Activated CD8-positive, alpha-beta memory T cell treated with anti-CD3 and anti-CD28 coated beads for 24 hours (primary cell): ENCODE measurements around the gene USP6NL.

Experiments used
- DNase-seq: peaks from one replicate; pipeline ENCODE4 v3.0.0-alpha.2; 2020

Gene USP6NL

GRCh38 chr10:11548065-11548767, 63.2 kb downstream of the USP6NL start:
- DNase-seq, result no peak

GRCh38 chr10:11546581-11546980, 64.9 kb downstream of the USP6NL start:
- DNase-seq, result no peak

DNA sequence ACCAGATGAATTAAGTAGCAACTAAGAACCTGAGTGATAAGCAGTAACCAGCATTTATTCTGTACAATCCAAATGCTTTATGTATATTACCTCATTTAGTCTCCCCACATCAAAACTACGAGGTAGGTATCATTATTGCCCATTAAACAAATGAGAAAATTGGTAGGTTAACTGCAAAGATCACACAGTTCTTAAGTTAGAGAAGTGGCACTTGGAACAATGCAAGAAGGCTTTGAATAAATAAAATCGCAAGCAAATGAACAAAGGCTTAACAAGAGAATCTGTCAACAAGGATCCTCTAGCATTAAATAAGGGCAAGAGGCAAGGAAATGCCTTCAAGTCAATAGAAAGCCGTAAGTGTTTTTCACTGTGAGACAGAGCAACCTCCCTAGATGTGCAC, 70.2 kb downstream of the USP6NL start:
- DNase-seq, result no peak

- no peak for DNase-seq
Measured at GRCh38 chr10:11539191-11539868, 72.1 kb downstream of the USP6NL start.

GRCh38 chr10:11538834-11539190, 72.6 kb downstream of the USP6NL start:
- DNase-seq, result no peak

DNA sequence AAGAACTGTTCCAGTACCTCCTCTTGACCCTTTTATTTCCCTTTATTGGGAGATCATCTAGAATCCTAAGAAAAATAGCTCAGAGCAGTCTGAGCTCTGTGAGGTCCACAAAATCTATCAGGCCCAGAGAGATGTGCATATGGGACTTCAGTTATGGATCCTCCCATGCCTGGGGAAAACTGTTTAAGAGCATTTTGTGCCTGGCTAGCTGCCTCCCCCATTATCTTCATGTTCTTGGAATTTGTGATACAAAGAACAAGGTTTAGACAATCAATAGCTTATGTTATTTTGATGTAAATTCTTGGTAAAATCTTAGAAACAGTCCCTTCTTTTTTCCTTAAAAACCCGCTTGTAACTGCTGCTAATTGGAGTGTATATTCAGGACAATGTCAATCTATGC, 75.2 kb downstream of the USP6NL start:
- DNase-seq, result no peak

DNA sequence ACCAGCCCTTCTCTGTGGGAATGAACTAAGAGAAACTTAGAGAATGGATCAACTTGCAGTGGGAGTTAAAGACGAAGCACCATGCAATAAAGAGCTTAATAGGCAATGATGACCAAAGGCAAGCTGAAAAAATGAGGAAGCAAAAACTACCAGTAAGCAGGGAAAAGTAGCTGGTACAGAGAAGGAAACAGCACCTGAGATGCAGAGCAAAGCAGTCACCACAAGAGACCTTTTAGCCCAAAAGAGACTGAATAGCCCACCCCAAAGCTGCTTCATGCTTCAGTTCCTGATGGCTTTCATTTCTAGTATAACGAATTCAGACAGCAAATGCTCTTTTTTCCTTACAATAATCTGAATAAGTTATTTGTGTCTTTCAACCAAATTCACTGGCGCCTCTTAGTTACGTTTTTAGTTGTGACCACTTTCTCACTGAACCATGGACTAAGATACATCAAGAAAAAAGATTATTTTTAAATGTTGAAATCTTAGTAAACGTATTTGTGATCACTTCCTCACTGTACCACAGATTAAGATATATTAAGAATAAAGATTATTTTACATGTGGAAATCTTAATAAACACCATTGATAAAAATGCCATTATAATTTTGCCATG, 76.0 kb downstream of the USP6NL start:
- no peak for DNase-seq

- no peak for DNase-seq
Measured at GRCh38 chr10:11533328-11533781, 78.1 kb downstream of the USP6NL start.

DNA sequence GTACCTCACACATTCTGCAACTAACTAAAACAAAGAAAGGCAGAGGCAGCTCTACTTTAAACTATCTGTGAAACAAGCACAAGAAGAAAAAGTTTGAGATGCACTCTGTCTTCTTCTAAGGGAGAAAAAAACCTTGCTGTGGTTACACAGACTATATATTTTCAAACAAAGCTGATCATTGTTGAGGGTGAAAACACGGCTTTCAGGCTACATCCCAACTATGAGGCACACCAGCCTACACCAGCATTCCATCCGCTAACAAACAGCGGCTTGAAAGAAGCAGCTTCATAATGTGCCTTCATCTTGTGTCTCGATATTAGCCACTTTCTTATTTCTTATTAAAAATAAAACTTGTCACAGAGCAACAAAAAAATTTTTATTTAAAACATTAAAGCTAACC, 79.1 kb downstream of the USP6NL start:
- DNase-seq, result no peak

GRCh38 chr10:11530806-11531205, 80.6 kb downstream of the USP6NL start:
- DNase-seq, result no peak

GRCh38 chr10:11529276-11529903, 82.1 kb downstream of the USP6NL start:
- DNase-seq, result no peak

DNA sequence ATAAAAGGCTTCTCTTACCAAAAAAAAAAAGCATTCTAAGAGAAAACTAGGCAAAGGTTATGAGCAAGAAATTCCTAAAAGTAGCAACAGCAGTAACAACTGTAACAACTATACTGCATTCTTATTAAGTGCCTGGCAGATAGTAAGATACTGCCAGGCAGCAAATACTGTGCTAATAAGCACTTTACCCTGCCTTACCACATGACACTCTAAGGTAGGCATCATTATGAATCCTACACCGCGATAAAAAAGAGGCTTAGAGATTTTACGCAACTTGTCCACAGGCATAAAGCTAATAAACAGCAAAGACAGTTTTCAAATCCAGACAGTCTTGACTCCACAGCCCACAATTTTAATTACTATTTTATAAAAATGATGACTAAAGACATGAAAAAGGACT, 83.2 kb downstream of the USP6NL start:
- DNase-seq, result no peak

DNA sequence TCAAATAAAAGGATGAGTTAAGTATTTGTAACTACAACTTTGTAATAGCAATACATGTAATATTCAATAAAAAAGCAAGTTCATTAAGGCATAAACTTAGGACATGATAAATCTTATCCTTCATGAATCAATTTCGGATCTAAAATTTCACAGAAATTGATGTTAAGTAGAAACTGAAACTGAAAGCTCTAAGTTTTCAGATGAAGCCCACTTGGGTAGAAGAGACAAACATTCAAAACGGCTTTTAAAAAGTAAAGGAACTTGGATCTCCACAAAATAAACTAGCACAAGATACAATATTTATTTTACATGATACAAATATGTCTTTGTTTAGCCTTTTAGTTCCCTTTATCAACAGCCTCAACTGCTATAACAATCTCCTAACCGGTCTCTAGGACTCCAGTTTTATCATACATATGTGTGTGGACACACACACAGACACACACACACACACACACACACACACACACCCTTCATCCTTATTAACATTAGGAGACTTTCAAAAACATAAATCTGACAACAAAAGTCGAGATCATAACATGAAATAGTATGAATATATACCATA, 83.7 kb downstream of the USP6NL start:
- no peak for DNase-seq

GRCh38 chr10:11527068-11527467, 84.4 kb downstream of the USP6NL start:
- no peak for DNase-seq

DNA sequence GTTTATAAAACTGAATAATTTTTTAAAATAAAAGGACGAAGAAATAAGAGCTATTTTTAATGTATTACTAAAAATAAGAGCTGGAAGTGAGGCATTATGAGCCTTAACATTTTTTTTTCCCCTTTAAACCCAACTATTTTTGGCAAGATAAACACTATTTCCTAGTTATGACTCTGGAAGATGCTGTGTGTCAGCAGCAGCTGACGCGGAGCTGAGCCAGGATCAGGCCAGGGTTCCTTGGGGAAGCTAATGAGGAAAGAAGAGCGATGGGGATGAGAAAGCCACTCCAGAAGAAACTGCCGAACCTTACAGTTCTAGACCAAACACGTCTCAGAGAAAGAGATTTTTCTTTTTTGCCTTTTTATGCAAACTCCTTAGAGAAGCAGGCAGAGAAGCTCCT, 85.9 kb downstream of the USP6NL start:
- DNase-seq, result no peak

DNA sequence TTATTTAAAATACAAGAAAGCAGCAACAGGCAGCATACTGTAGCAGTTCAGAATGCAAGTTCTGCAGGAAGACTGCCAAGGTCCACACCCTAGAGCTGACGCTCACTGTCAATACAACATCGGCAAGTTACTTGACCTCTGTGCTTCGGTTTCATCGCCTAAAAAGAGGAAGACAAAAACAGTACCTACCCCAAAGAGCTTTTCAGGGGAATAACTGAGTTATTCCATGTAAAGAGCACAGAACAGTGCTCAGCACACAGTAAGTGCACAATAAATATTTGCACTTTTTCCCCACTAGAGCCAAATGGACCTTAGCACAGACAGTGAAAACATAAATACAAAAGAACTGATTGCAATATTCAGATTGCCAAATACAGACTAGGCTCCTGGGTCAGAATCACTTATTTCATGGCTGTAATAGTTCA, 88.6 kb downstream of the USP6NL start:
- DNase-seq, result no peak

GRCh38 chr10:11521860-11522259, 89.6 kb downstream of the USP6NL start:
- DNase-seq, result no peak

DNA sequence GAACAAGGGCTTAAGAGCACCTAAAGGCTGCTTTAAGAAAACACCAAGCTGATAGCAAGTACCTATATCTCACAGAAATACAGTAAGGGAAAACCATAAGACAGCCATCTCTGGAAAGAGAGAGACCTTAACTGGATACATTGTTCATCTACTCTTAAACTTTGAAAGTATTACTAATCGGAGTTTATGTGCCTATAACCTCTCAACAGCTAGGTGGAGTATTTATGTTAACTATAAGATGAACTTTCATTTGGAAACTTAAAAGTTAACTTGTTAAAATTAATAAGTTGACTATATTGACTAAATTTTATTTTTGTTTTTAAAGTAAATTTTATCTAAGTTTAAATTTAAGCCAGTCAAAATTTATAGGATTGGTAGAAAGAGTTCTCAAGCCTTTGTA, 90.6 kb downstream of the USP6NL start:
- DNase-seq, result no peak

GRCh38 chr10:11517150-11517549, 94.3 kb downstream of the USP6NL start:
- no peak for DNase-seq

DNA sequence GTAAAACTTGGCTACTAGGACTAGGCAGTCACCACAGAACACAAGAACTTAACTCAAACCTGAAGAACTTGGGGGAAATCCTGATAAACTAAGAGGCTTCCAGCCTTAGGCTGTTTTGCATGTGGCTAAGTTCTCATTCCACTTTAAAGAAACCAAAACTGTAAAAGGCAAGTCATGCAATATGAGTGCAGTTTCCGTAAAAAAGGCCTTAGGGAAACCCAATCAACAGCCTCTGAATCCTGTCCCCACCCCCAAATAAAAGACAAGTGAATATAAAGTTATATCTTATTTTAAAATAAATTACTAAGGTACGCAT, 95.1 kb downstream of the USP6NL start:
- DNase-seq, result no peak

- no peak for DNase-seq
Measured at GRCh38 chr10:11515596-11516430, 95.6 kb downstream of the USP6NL start.

DNA sequence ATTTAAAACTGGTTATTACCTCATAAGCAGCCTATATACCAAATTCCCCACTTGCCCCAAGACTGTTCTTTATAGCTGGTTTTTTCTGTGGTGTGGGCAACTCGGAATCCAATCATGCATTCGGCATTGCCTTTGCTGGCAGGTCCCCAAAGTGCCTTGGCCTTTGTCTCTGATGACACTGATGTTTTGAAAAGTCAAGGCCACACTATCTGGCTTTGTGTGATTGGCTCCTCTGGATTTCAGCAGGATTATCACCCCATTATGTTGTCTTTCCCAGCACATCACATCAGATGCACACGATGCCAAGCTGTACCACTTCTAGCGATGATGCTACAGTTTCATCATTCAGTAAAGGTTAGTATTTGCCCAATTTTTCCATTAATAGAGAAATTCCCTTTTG, 97.7 kb downstream of the USP6NL start:
- DNase-seq, result no peak

- no peak for DNase-seq
Measured at GRCh38 chr10:11512596-11512995, 98.9 kb downstream of the USP6NL start.
